ENCODE data around the gene MAP3K6. TPM values are rescaled to one million over a fixed set of nuclear protein-coding genes. Genes with fewer than 3 reads are reported as not detected.

Gene MAP3K6
- total and polyA plus RNA-seq, 3 experiments from 2014 or later, result 6.0 to 7.1 (median 6.9) TPM

DNA sequence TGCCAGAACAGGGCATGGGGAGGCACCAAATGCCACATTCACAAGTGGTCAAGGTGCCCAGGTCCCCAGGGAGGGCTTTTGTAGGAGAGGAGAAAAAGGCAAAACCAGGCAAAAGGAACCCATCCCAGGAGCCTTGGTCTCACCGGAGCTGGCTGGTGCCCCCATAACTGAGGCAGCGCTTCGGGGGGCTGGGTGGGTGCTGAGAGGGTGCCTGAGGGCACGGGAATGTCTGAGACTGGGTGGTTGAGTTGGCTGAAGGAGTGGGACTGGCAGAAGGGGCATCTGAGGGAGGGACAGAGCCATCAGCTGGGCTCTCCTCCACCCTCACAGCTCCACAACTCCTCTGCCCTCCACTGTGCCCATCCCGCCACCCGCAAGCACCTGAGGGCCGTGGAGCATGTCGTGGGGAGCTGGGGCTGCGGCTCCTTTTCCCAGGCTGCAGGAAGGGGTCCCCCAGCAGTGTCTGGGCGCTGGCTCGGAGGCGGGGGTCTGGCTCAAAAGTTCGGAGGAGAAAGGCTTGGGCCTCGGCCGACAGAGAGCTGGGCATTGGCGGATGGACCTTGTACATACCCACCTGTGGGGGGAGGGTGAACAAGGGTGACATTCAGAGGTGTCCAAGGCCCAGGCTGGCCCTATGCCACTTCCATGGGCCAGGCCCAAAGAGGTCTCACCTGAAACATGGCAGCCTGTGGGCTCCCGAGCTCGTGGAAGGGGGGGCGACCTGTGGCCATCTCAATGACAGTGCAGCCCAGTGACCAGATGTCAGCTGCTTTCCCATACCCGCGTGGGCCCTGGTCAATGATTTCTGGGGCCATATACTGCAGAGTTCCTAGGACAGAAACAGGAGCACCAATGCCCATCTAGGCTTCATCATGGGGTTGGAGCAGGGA lies 8.5 kb downstream of the MAP3K6 start:
- ChIA-PET POLR2A (interaction anchor here (0.5 to 2.6 kb wide), 5 partner anchors 12 to 313 kb away, joined by 3 to 25 read pairs (median 3); partner anchors contain the start of gene SYTL1), CTCF (interaction anchor here (0.8 to 8.0 kb wide), 17 partner anchors 11 to 367 kb away, joined by 3 to 115 read pairs (median 9); partner anchors contain the start of genes CD164L2, FAM76A, FCN3 and MAP3K6)
- H3K36me3 Mint-ChIP-seq, result peaks cover 0 to 7% (median 1%) of the 10 kb centered on the region in 3 donors
- peak overlapping the region; percentile 91 for H3K4me3 ChIP-seq (ENCODE audit: low read length)
- no peaks in the 10 kb centered on the region for H3K36me3 ChIP-seq (ENCODE audit: insufficient read depth, low read length)
- H3K9me3 Mint-ChIP-seq, result no peaks in the 10 kb centered on the region
- peaks cover 46% of the 10 kb centered on the region for H3K4me1 ChIP-seq (ENCODE audit: insufficient read depth, low read length)
- H3K27me3 Mint-ChIP-seq, result peaks cover 0 to 3% of the 10 kb centered on the region in 2 donors
- DNase-seq, result no peak
- H3K4me1 Mint-ChIP-seq, result peaks cover 45 to 57% (median 53%) of the 10 kb centered on the region in 3 donors
- H3K9me3 ChIP-seq (ENCODE audit: low read length), result no peaks in the 10 kb centered on the region
- H3K4me3 Mint-ChIP-seq, result peak overlapping the region in 6 of 7 donors; percentile 58 to 89 (median 81)
- H3K27ac Mint-ChIP-seq, result peak overlapping the region in 2 of 8 donors; percentile 19 to 92
- H3K27me3 ChIP-seq (ENCODE audit: insufficient read depth, low read length, poor library complexity, severe bottlenecking), result no peaks in the 10 kb centered on the region
- no peak overlapping the region for H3K27ac ChIP-seq (ENCODE audit: low read depth, low read length)

DNA sequence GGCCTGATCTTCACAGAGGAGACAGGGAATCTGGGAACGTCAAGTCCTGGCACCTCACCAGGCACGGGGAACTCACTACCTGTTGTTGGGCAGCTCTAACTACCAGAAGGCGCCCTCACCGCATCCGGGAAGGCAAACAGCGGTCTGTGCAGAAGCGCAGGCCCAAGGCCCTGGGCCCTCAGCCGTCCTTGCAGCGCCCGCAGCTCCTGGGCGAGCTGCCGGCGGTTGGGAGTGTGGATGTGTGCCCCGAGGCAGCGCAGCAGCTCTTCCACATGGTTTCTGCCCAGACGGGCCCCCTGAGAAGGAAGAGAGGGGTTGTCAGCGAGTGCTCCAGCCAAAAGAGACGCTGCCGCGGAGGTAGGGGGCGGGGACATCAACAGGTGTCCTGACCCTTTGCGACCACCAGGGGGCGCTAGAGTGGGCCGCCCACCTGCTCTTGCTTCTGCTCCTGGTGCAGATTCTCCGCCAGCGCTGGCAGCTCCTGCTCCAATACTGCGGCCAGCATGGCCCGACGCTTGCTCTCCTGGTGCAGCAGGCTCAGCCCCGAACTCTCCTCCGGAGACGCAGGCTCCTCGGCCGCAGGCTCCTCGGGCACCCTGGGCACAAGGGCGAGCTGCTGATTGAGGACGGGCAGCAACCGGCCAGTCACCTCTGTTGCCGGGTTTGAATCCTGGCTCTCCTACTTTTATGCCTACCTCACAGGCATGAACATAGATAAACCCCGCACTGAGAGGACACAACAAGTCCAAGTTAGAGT lies 9.3 kb downstream of the MAP3K6 start:
- Histone ChIP-seq H3K36me3 (ENCODE audit: insufficient read depth, low read length) (no peaks in the 10 kb centered on the region), H3K27ac (ENCODE audit: low read depth, low read length) (peak overlapping the region; percentile 47), H3K4me1 (ENCODE audit: insufficient read depth, low read length) (peaks cover 46% of the 10 kb centered on the region), H3K9me3 (ENCODE audit: low read length) (no peaks in the 10 kb centered on the region), H3K27me3 (ENCODE audit: insufficient read depth, low read length, poor library complexity, severe bottlenecking) (no peaks in the 10 kb centered on the region), H3K4me3 (ENCODE audit: low read length) (peak overlapping the region; percentile 91)
- Mint-ChIP-seq H3K36me3 (peaks cover 0 to 10% (median 1%) of the 10 kb centered on the region in 3 donors), H3K9me3 (no peaks in the 10 kb centered on the region), H3K4me1 (peaks cover 44 to 57% (median 53%) of the 10 kb centered on the region in 3 donors), H3K4me3 (peak overlapping the region; percentile 70 to 89 (median 81)), H3K27ac (peak overlapping the region; percentile 59 to 94 (median 80)), H3K27me3 (peaks cover 0 to 3% of the 10 kb centered on the region in 2 donors)
- ChIA-PET CTCF (interaction anchor here (0.6 to 8.0 kb wide), 25 partner anchors 9 to 368 kb away, joined by 3 to 115 read pairs (median 4); partner anchors contain the start of genes CD164L2, FAM76A, FCN3 and MAP3K6), POLR2A (interaction anchor here (0.5 to 2.6 kb wide), 10 partner anchors 9 to 313 kb away, joined by 3 to 25 read pairs (median 3); partner anchors contain the start of genes MAP3K6, SYTL1 and WASF2)
- peak; percentile 72 to 88 (median 82) for DNase-seq

DNA sequence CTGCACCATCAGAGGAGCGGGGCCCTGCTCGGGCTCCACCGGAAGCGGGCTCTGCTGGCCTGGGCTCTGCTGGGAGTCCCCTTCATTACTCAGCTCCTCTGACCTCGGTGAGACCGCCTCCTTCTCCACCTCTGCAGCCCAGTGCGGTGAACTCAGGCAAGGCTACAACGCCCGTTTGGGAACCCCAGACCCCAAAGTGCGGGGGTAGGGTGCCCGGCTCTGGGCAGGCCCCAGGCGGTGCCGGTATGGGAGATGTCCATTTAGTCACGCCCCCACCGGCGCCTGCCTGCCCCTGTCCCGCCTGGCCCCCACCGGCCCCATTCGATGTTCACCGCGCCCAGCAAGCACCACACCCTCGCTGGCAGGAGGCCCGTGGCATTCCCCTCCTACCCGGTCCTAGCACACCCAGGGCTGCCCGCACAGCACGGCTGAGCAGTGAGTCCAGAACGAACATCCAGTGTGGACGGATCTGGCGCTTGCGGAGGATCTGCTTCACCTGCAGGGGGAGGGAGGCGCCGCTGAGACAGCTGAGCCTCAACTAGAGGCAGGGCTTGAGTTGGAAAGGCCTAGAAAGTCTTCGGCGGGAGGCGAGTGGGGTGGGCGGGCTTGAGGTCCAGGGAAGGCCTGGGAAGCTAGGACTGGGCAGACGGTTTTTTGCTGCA lies 10.0 kb downstream of the MAP3K6 start:
- peaks cover 41 to 57% (median 53%) of the 10 kb centered on the region in 3 donors for H3K4me1 Mint-ChIP-seq
- H3K9me3 Mint-ChIP-seq, result no peaks in the 10 kb centered on the region
- H3K36me3 ChIP-seq (ENCODE audit: insufficient read depth, low read length), result no peaks in the 10 kb centered on the region
- H3K36me3 Mint-ChIP-seq, result peaks cover 0 to 13% (median 1%) of the 10 kb centered on the region in 3 donors
- POLR2A ChIA-PET, result interaction anchor here (0.9 to 2.6 kb wide), 7 partner anchors 9 to 134 kb away, joined by 3 to 25 read pairs (median 5); partner anchors contain the start of genes MAP3K6, SYTL1 and WASF2
- CTCF ChIA-PET, result interaction anchor here (0.6 to 8.0 kb wide), 24 partner anchors 8 to 369 kb away, joined by 3 to 115 read pairs (median 4); partner anchors contain the start of genes CD164L2, FAM76A, FCN3 and MAP3K6
- H3K4me3 Mint-ChIP-seq, result peak overlapping the region; percentile 70 to 89 (median 81)
- H3K4me3 ChIP-seq (ENCODE audit: low read length), result peak overlapping the region; percentile 91
- peaks cover 0 to 3% of the 10 kb centered on the region in 2 donors for H3K27me3 Mint-ChIP-seq
- H3K4me1 ChIP-seq (ENCODE audit: insufficient read depth, low read length), result peaks cover 46% of the 10 kb centered on the region
- no peaks in the 10 kb centered on the region for H3K9me3 ChIP-seq (ENCODE audit: low read length)
- H3K27me3 ChIP-seq (ENCODE audit: insufficient read depth, low read length, poor library complexity, severe bottlenecking), result no peaks in the 10 kb centered on the region
- peak in 4 of 5 donors; percentile 32 to 79 (median 46) for DNase-seq
- H3K27ac ChIP-seq (ENCODE audit: low read depth, low read length), result peak overlapping the region; percentile 47
- H3K27ac Mint-ChIP-seq, result peak overlapping the region; percentile 74 to 94 (median 81)

DNA sequence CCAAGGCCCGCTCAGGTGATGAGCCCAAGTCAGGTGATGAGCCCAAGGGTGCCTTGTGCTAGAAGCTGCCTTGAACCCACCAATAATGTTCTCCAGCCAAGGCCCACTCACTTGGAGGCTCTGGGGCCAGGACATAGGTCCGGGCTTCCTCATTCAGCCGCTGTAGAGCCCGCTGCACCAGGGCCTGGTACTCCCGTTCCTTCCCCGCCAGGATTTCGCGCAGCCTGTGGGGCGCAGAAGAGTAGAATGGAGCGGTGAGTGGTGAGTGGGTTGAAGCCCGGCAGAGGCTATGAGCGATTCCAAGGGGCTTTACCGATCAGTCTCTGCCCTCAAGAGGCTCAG lies 10.5 kb downstream of the MAP3K6 start:
- ChIA-PET CTCF (interaction anchor here (0.9 to 8.0 kb wide), 7 partner anchors 13 to 310 kb away, joined by 3 to 115 read pairs (median 50); partner anchors contain the start of genes CD164L2, MAP3K6 and SYTL1), POLR2A (interaction anchor here (1.8 to 2.6 kb wide), 4 partner anchors 10 to 24 kb away, joined by 5 to 25 read pairs (median 12); partner anchors contain the start of genes MAP3K6 and SYTL1)
- Histone ChIP-seq H3K9me3 (ENCODE audit: low read length) (no peaks in the 10 kb centered on the region), H3K27me3 (ENCODE audit: insufficient read depth, low read length, poor library complexity, severe bottlenecking) (no peaks in the 10 kb centered on the region), H3K4me3 (ENCODE audit: low read length) (no peak overlapping the region), H3K27ac (ENCODE audit: low read depth, low read length) (no peak overlapping the region), H3K4me1 (ENCODE audit: insufficient read depth, low read length) (peaks cover 46% of the 10 kb centered on the region), H3K36me3 (ENCODE audit: insufficient read depth, low read length) (no peaks in the 10 kb centered on the region)
- H3K27ac Mint-ChIP-seq, result peak overlapping the region in 7 of 8 donors; percentile 51 to 85 (median 79)
- peaks cover 0 to 3% of the 10 kb centered on the region in 2 donors for H3K27me3 Mint-ChIP-seq
- H3K4me3 Mint-ChIP-seq, result peak overlapping the region; percentile 70 to 89 (median 81)
- no peaks in the 10 kb centered on the region for H3K9me3 Mint-ChIP-seq
- no peak for DNase-seq
- H3K36me3 Mint-ChIP-seq, result peaks cover 0 to 17% (median 1%) of the 10 kb centered on the region in 3 donors
- peaks cover 41 to 57% (median 53%) of the 10 kb centered on the region in 3 donors for H3K4me1 Mint-ChIP-seq

DNA sequence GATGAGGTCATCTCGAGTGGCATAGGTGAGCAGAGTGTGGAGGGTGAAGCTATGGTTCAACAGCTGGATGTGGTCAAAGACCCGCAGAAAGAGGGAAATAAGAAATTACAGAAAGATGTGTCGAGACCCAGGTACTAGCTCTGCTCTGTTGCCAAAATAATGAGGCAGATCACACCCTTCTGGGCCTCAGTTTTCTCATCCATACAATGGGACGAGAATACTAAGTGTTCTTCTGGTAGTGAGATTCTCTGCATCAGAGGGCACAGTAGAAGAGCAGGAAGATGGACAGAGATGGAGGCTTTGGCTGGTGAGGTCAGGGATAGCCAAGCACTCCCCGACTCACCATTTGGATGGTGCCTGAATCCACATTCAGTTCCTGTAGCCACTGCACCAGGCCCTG lies 11.1 kb downstream of the MAP3K6 start:
- H3K4me1 ChIP-seq (ENCODE audit: insufficient read depth, low read length), result peaks cover 46% of the 10 kb centered on the region
- ChIA-PET CTCF (interaction anchor here (0.9 to 8.0 kb wide), 8 partner anchors 13 to 310 kb away, joined by 3 to 115 read pairs (median 38); partner anchors contain the start of genes CD164L2, MAP3K6 and SYTL1), POLR2A (interaction anchor here (1.8 to 1.9 kb wide), 2 partner anchors 9 to 10 kb away, joined by 5 to 16 read pairs; partner anchors contain the start of gene MAP3K6)
- H3K27me3 ChIP-seq (ENCODE audit: insufficient read depth, low read length, poor library complexity, severe bottlenecking), result no peaks in the 10 kb centered on the region
- Mint-ChIP-seq H3K36me3 (peaks cover 0 to 20% (median 1%) of the 10 kb centered on the region in 3 donors), H3K27ac (peak overlapping the region; percentile 51 to 86 (median 76)), H3K4me1 (peaks cover 41 to 57% (median 53%) of the 10 kb centered on the region in 3 donors), H3K27me3 (peaks cover 0 to 3% of the 10 kb centered on the region in 2 donors), H3K4me3 (peak overlapping the region in 5 of 7 donors; percentile 62 to 81 (median 76)), H3K9me3 (no peaks in the 10 kb centered on the region)
- H3K4me3 ChIP-seq (ENCODE audit: low read length), result no peak overlapping the region
- no peaks in the 10 kb centered on the region for H3K9me3 ChIP-seq (ENCODE audit: low read length)
- DNase-seq, result no peak
- H3K36me3 ChIP-seq (ENCODE audit: insufficient read depth, low read length), result no peaks in the 10 kb centered on the region
- H3K27ac ChIP-seq (ENCODE audit: low read depth, low read length), result no peak overlapping the region

DNA sequence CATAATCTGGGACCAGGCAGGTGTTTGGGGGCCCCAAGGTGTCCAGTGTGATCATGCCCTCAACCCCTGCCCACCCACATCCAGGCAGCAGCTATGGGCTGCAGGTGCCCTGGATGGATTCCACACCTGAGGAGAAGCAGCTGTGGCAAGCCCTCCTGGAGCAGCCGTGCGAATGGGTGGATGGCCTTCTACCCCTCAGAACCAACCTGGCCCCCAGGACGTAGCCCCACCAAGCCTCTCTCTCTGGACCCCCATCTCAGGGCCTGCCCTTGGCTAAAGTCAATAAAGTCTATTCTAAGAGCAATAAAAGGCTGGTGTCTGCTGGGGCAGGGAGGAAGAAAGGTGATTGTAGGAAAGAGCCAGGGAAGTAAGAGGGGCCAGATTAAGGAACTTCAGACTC lies 13.1 kb downstream of the MAP3K6 start:
- peaks cover 0 to 3% of the 10 kb centered on the region in 2 donors for H3K27me3 Mint-ChIP-seq
- peaks cover 29 to 41% (median 35%) of the 10 kb centered on the region in 3 donors for H3K4me1 Mint-ChIP-seq
- ChIA-PET CTCF (interaction anchor here (1.1 to 8.0 kb wide), 6 partner anchors 11 to 56 kb away, joined by 3 to 115 read pairs (median 12); partner anchors contain the start of genes MAP3K6 and SYTL1), POLR2A (interaction anchor here (0.8 kb wide), 1 partner anchor 9 kb away, joined by 3 read pairs; no protein-coding TSS in a partner anchor)
- no peak overlapping the region for H3K4me3 Mint-ChIP-seq
- Histone ChIP-seq H3K4me3 (ENCODE audit: low read length) (no peak overlapping the region), H3K4me1 (ENCODE audit: insufficient read depth, low read length) (peaks cover 36% of the 10 kb centered on the region), H3K36me3 (ENCODE audit: insufficient read depth, low read length) (peaks cover 3% of the 10 kb centered on the region), H3K9me3 (ENCODE audit: low read length) (no peaks in the 10 kb centered on the region), H3K27ac (ENCODE audit: low read depth, low read length) (no peak overlapping the region), H3K27me3 (ENCODE audit: insufficient read depth, low read length, poor library complexity, severe bottlenecking) (no peaks in the 10 kb centered on the region)
- DNase-seq, result no peak
- H3K27ac Mint-ChIP-seq, result peak overlapping the region in 6 of 8 donors; percentile 10 to 78 (median 65)
- peaks cover 0 to 32% (median 1%) of the 10 kb centered on the region in 3 donors for H3K36me3 Mint-ChIP-seq
- no peaks in the 10 kb centered on the region for H3K9me3 Mint-ChIP-seq
